ENCODE measurements around the gene CCDC134. TPM values are rescaled to one million over a fixed set of nuclear protein-coding genes. Genes with fewer than 3 reads are reported as not detected.
A peak's percentile ranks its signal among the peaks of the same experiment; 100 is the strongest.

Gene CCDC134
- total RNA-seq, 2 experiments from 2014 or later, result 15.2 to 15.9 TPM

DNA sequence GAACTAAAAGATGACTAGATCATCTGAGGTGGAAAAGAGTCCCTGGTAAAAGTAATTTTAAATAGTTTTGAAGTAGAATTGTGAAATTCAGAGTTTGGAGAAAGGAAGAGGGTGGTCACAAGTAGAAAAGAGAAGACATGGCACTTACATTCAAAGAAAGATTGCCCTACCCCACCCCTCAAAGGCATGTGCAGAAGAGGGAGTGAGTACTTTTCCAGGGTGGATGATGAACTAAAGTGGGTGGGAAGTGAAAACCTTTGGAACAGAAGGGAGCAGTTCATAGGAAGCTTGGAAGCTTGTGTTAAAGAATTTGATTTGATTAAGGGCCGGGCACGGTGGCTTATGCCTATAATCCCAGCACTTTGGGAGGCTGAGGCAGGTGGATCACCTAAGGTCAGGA is 56.0 kb downstream of the CCDC134 start:
- H3K9me3 Mint-ChIP-seq, result no peaks in the 10 kb centered on the region
- ChIA-PET POLR2A (interaction anchor here (1.3 to 4.9 kb wide), 6 partner anchors 10 to 30 kb away, joined by 3 to 48 read pairs (median 12); partner anchors contain the start of gene SREBF2), CTCF (interaction anchor here (1.2 to 3.9 kb wide), 7 partner anchors 15 to 159 kb away, joined by 3 to 42 read pairs (median 10); partner anchors contain the start of genes CCDC134 and SREBF2)
- no peak for ATAC-seq
- intact Hi-C loops (cut with micrococcal nuclease), result no loop called here
- H3K27me3 Mint-ChIP-seq, result no peaks in the 10 kb centered on the region
- peak overlapping the region; percentile 90 for H3K27ac Mint-ChIP-seq
- no peak for DNase-seq
- no peak overlapping the region for H3K4me3 Mint-ChIP-seq
- peaks cover 27% of the 10 kb centered on the region for H3K36me3 Mint-ChIP-seq (ENCODE audit: low read depth)
- H3K4me1 Mint-ChIP-seq (ENCODE audit: low read depth), result peaks cover 69% of the 10 kb centered on the region
- TF ChIP-seq, protein P1, sequence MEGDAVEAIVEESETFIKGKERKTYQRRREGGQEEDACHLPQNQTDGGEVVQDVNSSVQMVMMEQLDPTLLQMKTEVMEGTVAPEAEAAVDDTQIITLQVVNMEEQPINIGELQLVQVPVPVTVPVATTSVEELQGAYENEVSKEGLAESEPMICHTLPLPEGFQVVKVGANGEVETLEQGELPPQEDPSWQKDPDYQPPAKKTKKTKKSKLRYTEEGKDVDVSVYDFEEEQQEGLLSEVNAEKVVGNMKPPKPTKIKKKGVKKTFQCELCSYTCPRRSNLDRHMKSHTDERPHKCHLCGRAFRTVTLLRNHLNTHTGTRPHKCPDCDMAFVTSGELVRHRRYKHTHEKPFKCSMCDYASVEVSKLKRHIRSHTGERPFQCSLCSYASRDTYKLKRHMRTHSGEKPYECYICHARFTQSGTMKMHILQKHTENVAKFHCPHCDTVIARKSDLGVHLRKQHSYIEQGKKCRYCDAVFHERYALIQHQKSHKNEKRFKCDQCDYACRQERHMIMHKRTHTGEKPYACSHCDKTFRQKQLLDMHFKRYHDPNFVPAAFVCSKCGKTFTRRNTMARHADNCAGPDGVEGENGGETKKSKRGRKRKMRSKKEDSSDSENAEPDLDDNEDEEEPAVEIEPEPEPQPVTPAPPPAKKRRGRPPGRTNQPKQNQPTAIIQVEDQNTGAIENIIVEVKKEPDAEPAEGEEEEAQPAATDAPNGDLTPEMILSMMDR (IDR thresholded peaks at IDR 0.05), result no peak

DNA sequence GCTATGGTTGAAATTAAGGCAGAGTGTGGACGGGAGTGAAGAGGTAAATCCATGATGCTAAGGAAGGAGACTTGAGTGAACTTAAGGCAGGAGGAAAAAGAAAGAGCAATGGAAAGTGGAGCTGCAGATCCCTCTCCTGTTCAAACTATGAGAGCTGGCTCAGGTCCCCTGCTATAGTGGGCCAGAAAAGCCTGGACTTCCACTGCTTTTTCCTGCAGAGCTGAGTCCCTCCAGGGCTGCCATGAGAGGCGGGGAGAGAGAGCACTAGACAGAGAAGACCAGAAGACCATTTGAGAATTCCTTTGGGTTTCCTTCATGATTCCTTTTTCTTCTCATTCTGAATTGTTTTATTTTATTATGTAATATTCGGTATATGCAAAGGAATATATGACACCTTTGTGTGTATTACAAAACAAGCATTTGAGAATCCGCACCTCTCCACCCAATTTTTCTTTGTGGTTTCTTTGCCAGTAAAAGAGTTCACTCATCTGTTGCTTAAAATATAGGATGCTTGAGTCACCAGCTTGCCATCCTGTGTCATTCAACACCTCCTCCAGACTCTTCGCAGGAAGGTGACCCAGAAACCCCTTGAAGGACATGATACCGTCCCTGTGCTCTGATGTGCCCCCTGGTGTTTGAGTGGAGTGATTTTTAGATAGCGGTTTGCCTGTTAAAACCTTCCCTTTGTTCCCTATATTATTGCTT is 56.8 kb downstream of the CCDC134 start:
- Mint-ChIP-seq H3K27me3 (no peaks in the 10 kb centered on the region), H3K4me1 (ENCODE audit: low read depth) (peaks cover 68% of the 10 kb centered on the region), H3K36me3 (ENCODE audit: low read depth) (peaks cover 25% of the 10 kb centered on the region), H3K4me3 (peak overlapping the region; percentile 13), H3K27ac (peak overlapping the region; percentile 93), H3K9me3 (no peaks in the 10 kb centered on the region)
- intact Hi-C loops (cut with micrococcal nuclease), result loop anchor here (1.0 kb wide), 1 partner anchor 14 kb away; no protein-coding TSS in a partner anchor
- ATAC-seq, result peak; percentile 73
- CTCF ChIA-PET, result interaction anchor here (0.6 to 3.9 kb wide), 17 partner anchors 9 to 160 kb away, joined by 3 to 42 read pairs (median 7); partner anchors contain the start of genes CCDC134 and SREBF2
- POLR2A ChIA-PET, result interaction anchor here (0.8 to 4.9 kb wide), 14 partner anchors 9 to 89 kb away, joined by 3 to 48 read pairs (median 10); partner anchors contain the start of genes CCDC134, CENPM and SREBF2
- DNase-seq, result peak; percentile 91
- TF ChIP-seq, protein P1 (IDR thresholded peaks at IDR 0.05), result peak; percentile 91

DNA sequence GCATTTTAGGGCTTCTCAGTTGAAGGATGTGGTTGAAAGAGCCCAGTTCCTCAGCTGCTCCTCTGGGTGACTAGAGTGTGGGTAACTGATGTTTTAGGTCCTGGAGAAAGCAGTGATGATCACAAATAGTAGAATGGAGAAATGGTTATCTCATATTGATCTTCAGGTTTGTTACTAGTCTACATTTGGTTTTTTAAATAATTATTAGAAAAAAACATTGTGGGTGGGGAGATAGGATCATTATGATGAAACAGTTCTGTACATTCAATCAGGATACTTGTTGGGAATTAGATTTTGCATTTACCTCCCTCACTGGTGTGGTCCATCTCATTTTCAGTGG is 57.4 kb downstream of the CCDC134 start:
- H3K4me3 Mint-ChIP-seq, result no peak overlapping the region
- no peak for DNase-seq
- no peak for ATAC-seq
- CTCF ChIA-PET, result interaction anchor here (0.7 to 3.9 kb wide), 15 partner anchors 8 to 160 kb away, joined by 3 to 42 read pairs (median 8); partner anchors contain the start of genes CCDC134 and SREBF2
- TF ChIP-seq, protein P1 (IDR thresholded peaks at IDR 0.05), result peak; percentile 50
- no peaks in the 10 kb centered on the region for H3K27me3 Mint-ChIP-seq
- intact Hi-C loops (cut with micrococcal nuclease), result loop anchor here (1.0 to 2.0 kb wide), 2 partner anchors 15 kb away; no protein-coding TSS in a partner anchor
- peaks cover 67% of the 10 kb centered on the region for H3K4me1 Mint-ChIP-seq (ENCODE audit: low read depth)
- H3K36me3 Mint-ChIP-seq (ENCODE audit: low read depth), result peaks cover 23% of the 10 kb centered on the region
- POLR2A ChIA-PET, result interaction anchor here (0.8 to 4.9 kb wide), 14 partner anchors 9 to 89 kb away, joined by 3 to 48 read pairs (median 10); partner anchors contain the start of genes CCDC134, CENPM and SREBF2
- H3K27ac Mint-ChIP-seq, result peak overlapping the region; percentile 93
- no peaks in the 10 kb centered on the region for H3K9me3 Mint-ChIP-seq

DNA sequence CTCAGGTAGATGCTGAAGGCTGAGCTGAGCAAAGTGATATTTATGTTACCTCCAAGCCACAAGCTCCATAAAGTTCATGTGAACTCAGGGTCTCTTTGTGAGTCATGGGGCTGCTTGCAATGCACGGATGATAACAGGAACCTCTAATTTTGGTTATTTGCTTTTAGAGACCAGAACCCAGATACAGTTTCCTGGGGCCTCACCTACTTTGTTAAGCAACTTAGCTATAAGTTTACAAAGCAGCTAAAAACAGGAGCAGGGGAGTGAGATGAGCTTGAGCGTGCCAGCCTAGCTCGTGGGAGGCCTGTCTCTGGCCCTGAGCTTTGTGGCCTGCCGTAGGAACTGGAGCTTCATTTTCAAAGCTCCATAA is 61.7 kb downstream of the CCDC134 start:
- DNase-seq, result peak; percentile 75
- TF ChIP-seq, protein P1 (IDR thresholded peaks at IDR 0.05), result no peak

More for the DNA sequence above, 61.7 kb downstream of the CCDC134 start:
- H3K27me3 Mint-ChIP-seq, result no peaks in the 10 kb centered on the region
- H3K36me3 Mint-ChIP-seq (ENCODE audit: low read depth), result peaks cover 27% of the 10 kb centered on the region
- intact Hi-C loops (cut with micrococcal nuclease), result loop anchor here (5.0 kb wide), 1 partner anchor 80 kb away; no protein-coding TSS in a partner anchor
- peak overlapping the region; percentile 98 for H3K27ac Mint-ChIP-seq
- peak; percentile 46 for ATAC-seq
- H3K4me3 Mint-ChIP-seq, result peak overlapping the region; percentile 65
- peaks cover 71% of the 10 kb centered on the region for H3K4me1 Mint-ChIP-seq (ENCODE audit: low read depth)
- CTCF ChIA-PET, result interaction anchor here (0.7 to 2.3 kb wide), 15 partner anchors 10 to 208 kb away, joined by 3 to 18 read pairs (median 6); partner anchors contain the start of genes CCDC134, CENPM and SREBF2
- POLR2A ChIA-PET, result interaction anchor here (0.9 to 3.7 kb wide), 23 partner anchors 10 to 209 kb away, joined by 3 to 50 read pairs (median 5); partner anchors contain the start of genes CCDC134, CENPM, NAGA and SNU13
- no peaks in the 10 kb centered on the region for H3K9me3 Mint-ChIP-seq
